ENCODE results near the gene GREB1L. TPM values are rescaled to one million over a fixed set of nuclear protein-coding genes. Genes with fewer than 3 reads are reported as not detected.
"Not testable (repeated sequence)": the region's sequence is repeated elsewhere in the genome, so short reads cannot be mapped to it uniquely, and the experiment has no call there.

The GREB1L gene
- total and polyA plus RNA-seq, 2 donors (not counting 3 experiments of a cell fraction or from before 2014, with no cell fraction given), result 0.22 to 0.41 TPM

- no peaks in the 10 kb centered on the region for H3K79me2 ChIP-seq (ENCODE audit: control insufficient read depth, insufficient read depth, low read length)
- FAIRE-seq (peak; percentile 62), DNase-seq (ENCODE audit: low read depth, low spot score) (no peak)
- ChIA-PET POLR2A (no interaction called here), CTCF (interaction anchor here (1.0 to 1.2 kb wide), 2 partner anchors 21 to 120 kb away, joined by 3 to 4 read pairs; no protein-coding TSS in a partner anchor)
- no peak for TF ChIP-seq POLR2AphosphoS5 (IDR thresholded peaks at IDR 0.05; ENCODE audit: insufficient read depth, low read depth, low read length)
- no peak for TF ChIP-seq FOS (IDR thresholded peaks at IDR 0.05; ENCODE audit: borderline replicate concordance, insufficient read depth, low read length)
- no peak for TF ChIP-seq EZH2 (IDR thresholded peaks at IDR 0.05; ENCODE audit: borderline replicate concordance, low read depth, low read length, severe bottlenecking)
- TF ChIP-seq POLR2A (IDR thresholded peaks at IDR 0.05; ENCODE audit: low read depth, low read length), result no peak
- TF ChIP-seq MYC (IDR thresholded peaks at IDR 0.05; ENCODE audit: low read depth, low read length), result no peak
- H3K36me3 ChIP-seq (ENCODE audit: control insufficient read depth in 2 of 2, extremely low read depth in 1 of 2, insufficient read depth in 2 of 2, low read length in 2 of 2), result no peaks in the 10 kb centered on the region
- no peaks in the 10 kb centered on the region for H4K20me1 ChIP-seq (replicated peaks; ENCODE audit: control insufficient read depth, extremely low read depth, insufficient read depth, low read length)
- no peaks in the 10 kb centered on the region for H3K9me1 ChIP-seq (replicated peaks; ENCODE audit: control insufficient read depth, extremely low read depth, insufficient read depth, low read length)
- H3K9ac ChIP-seq (replicated peaks; ENCODE audit: extremely low read depth, insufficient read depth, low read length), result no peak overlapping the region
- H3K27ac ChIP-seq (ENCODE audit: insufficient read depth, low read depth, low read length), result no peak overlapping the region
- no peak overlapping the region for H3K4me3 ChIP-seq (replicated peaks in 1 of 3; ENCODE audit: insufficient read depth in 1 of 3, low read depth in 1 of 3, low read length in 3 of 3)
- dilution Hi-C loops (cut with MboI; ENCODE audit: extremely low pct_ligation_motif_present, low sequenced_read_pairs) (no loop called here), intact Hi-C loops (cut with micrococcal nuclease) (no loop called here)
- no peak overlapping the region for H2AFZ ChIP-seq (ENCODE audit: low read depth, low read length)
- no peak overlapping the region for H3K4me2 ChIP-seq (ENCODE audit: insufficient read depth, low read length)
- H3K4me1 ChIP-seq (ENCODE audit: control insufficient read depth, extremely low read depth, insufficient read depth, low read length), result no peaks in the 10 kb centered on the region
- no TSS peak for BruUV-seq (replicated peaks)
- no peaks in the 10 kb centered on the region for H3K9me3 ChIP-seq (replicated peaks; ENCODE audit: control insufficient read depth, insufficient read depth, low read length)
- peaks cover 0 to 4% of the 10 kb centered on the region in 2 experiments for H3K27me3 ChIP-seq (ENCODE audit: control insufficient read depth in 2 of 2, insufficient read depth in 2 of 2, low read length in 2 of 2)
Measured at GRCh38 chr18:21314724-21315123, 72.7 kb downstream of the GREB1L start.

GRCh38 chr18:21315126-21315525, 73.1 kb downstream of the GREB1L start:
- dilution Hi-C loops (cut with MboI; ENCODE audit: extremely low pct_ligation_motif_present, low sequenced_read_pairs); H3K9me3 ChIP-seq (replicated peaks; ENCODE audit: control insufficient read depth, insufficient read depth, low read length); H3K79me2 ChIP-seq (ENCODE audit: control insufficient read depth, insufficient read depth, low read length); H3K4me1 ChIP-seq (ENCODE audit: control insufficient read depth, extremely low read depth, insufficient read depth, low read length); H3K9me1 ChIP-seq (replicated peaks; ENCODE audit: control insufficient read depth, extremely low read depth, insufficient read depth, low read length); FAIRE-seq; H3K36me3 ChIP-seq (ENCODE audit: control insufficient read depth in 2 of 2, extremely low read depth in 1 of 2, insufficient read depth in 2 of 2, low read length in 2 of 2); intact Hi-C loops (cut with micrococcal nuclease); H4K20me1 ChIP-seq (replicated peaks; ENCODE audit: control insufficient read depth, extremely low read depth, insufficient read depth, low read length); H3K27me3 ChIP-seq (ENCODE audit: control insufficient read depth in 2 of 2, insufficient read depth in 2 of 2, low read length in 2 of 2); H2AFZ ChIP-seq (ENCODE audit: low read depth, low read length); H3K4me3 ChIP-seq (replicated peaks in 1 of 3; ENCODE audit: insufficient read depth in 1 of 3, low read depth in 1 of 3, low read length in 3 of 3); H3K27ac ChIP-seq (ENCODE audit: insufficient read depth, low read depth, low read length); H3K4me2 ChIP-seq (ENCODE audit: insufficient read depth, low read length); DNase-seq (ENCODE audit: low read depth, low spot score); BruUV-seq (replicated peaks); POLR2A ChIA-PET; H3K9ac ChIP-seq (replicated peaks; ENCODE audit: extremely low read depth, insufficient read depth, low read length): not testable (repeated sequence)
- CTCF ChIA-PET, result interaction anchor here (1.0 to 1.2 kb wide), 2 partner anchors 21 to 120 kb away, joined by 3 to 4 read pairs; no protein-coding TSS in a partner anchor
